Liver (tissue), 9 donors: Measurements from ENCODE around the gene USP31. TPM values are rescaled to one million over a fixed set of nuclear protein-coding genes. Genes with fewer than 3 reads are reported as not detected.

Experiments used
- DNase-seq: peaks from one replicate; pipeline ENCODE4 v3.0.0-alpha.2; 2017; ENCODE audit warnings: low spot score
- H3K27ac ChIP-seq, 2 donors: one replicate each; pipeline ENCODE4 v1.7.0; 2013; ENCODE audit warnings: inconsistent platforms in 2 of 2, low read length in 2 of 2, control low read depth in 1 of 2, low read depth in 1 of 2, mild to moderate bottlenecking in 1 of 2
- H3K27me3 ChIP-seq, 4 donors: one replicate each; pipeline versions ENCODE4 v1.6.1 to v1.7.0; 2013; ENCODE audit warnings: low read length in 3 of 4, inconsistent platforms in 1 of 4, mild to moderate bottlenecking in 1 of 4, moderate library complexity in 1 of 4; ENCODE audit not compliant: control insufficient read depth in 4 of 4, insufficient read depth in 4 of 4
- H3K36me3 ChIP-seq, 4 donors: one replicate each; pipeline versions ENCODE4 v1.6.1 to v1.7.0; 2013; ENCODE audit warnings: low read length in 3 of 4, mild to moderate bottlenecking in 3 of 4, low read depth in 1 of 4, moderate library complexity in 1 of 4; ENCODE audit not compliant: control insufficient read depth in 4 of 4, insufficient read depth in 3 of 4
- H3K4me1 ChIP-seq, 4 donors: one replicate each; pipeline versions ENCODE4 v1.6.1 to v1.7.0; 2013; ENCODE audit warnings: low read length in 3 of 4, mild to moderate bottlenecking in 3 of 4, moderate library complexity in 1 of 4; ENCODE audit not compliant: control insufficient read depth in 4 of 4, insufficient read depth in 4 of 4
- H3K4me3 ChIP-seq, 3 donors: one replicate each; pipeline versions ENCODE4 v1.6.1 to v1.7.0; 2013; ENCODE audit warnings: low read length in 3 of 3, control low read depth in 1 of 3, low read depth in 1 of 3, mild to moderate bottlenecking in 1 of 3
- H3K9ac ChIP-seq, 2 donors: one replicate each; pipeline ENCODE4 v1.7.0; 2013; ENCODE audit warnings: low read length in 2 of 2, mild to moderate bottlenecking in 2 of 2, moderate library complexity in 2 of 2, control low read depth in 1 of 2, low read depth in 1 of 2
- H3K9me3 ChIP-seq, 4 donors: one replicate each; pipeline versions ENCODE4 v1.6.1 to v1.7.0; 2013; ENCODE audit warnings: low read length in 3 of 4; ENCODE audit not compliant: control insufficient read depth in 4 of 4
- ATF3 ChIP-seq: IDR thresholded peaks from 2 replicates; pipeline ENCODE4 v1.6.1; 2016; ENCODE audit warnings: antibody characterized with exemption
- EGR1 ChIP-seq, 2 donors: IDR thresholded peaks; 2 replicates each; pipeline ENCODE4 v1.6.1; 2016 to 2018; ENCODE audit warnings: antibody characterized with exemption in 2 of 2, low read depth in 2 of 2
- FOXA1 ChIP-seq: IDR thresholded peaks from 2 replicates; pipeline ENCODE4 v1.6.1; 2016; ENCODE audit warnings: antibody characterized with exemption
- FOXA2 ChIP-seq: IDR thresholded peaks from 2 replicates; pipeline ENCODE4 v1.6.1; 2016; ENCODE audit warnings: antibody characterized with exemption
- HNF4A ChIP-seq, 2 donors: conservative IDR thresholded peaks; 2 replicates each; pipeline ENCODE4 v1.6.1; 2016; ENCODE audit warnings: antibody characterized with exemption in 2 of 2, mild to moderate bottlenecking in 2 of 2
- HNF4G ChIP-seq: IDR thresholded peaks from 2 replicates; pipeline ENCODE4 v1.6.1; 2016; ENCODE audit warnings: antibody characterized with exemption
- JUND ChIP-seq, 2 donors: IDR thresholded peaks; 2 replicates each; pipeline ENCODE4 v1.6.1; 2016; ENCODE audit warnings: antibody characterized with exemption in 2 of 2
- MAX ChIP-seq: IDR thresholded peaks from 2 replicates; pipeline ENCODE4 v1.6.1; 2016; ENCODE audit warnings: antibody characterized with exemption
- NR2F2 ChIP-seq: IDR thresholded peaks from 2 replicates; pipeline ENCODE4 v1.6.1; 2016; ENCODE audit warnings: antibody characterized with exemption
- RAD21 ChIP-seq, 2 donors: IDR thresholded peaks; 2 replicates each; pipeline ENCODE4 v1.6.1; 2016; ENCODE audit warnings: antibody characterized with exemption in 2 of 2, mild to moderate bottlenecking in 2 of 2
- REST ChIP-seq: IDR thresholded peaks from 2 replicates; pipeline ENCODE4 v1.6.1; 2016; ENCODE audit warnings: antibody characterized with exemption, mild to moderate bottlenecking
- TAF1 ChIP-seq: conservative IDR thresholded peaks from 2 replicates; pipeline ENCODE4 v1.6.1; 2016; ENCODE audit warnings: antibody characterized with exemption, mild to moderate bottlenecking
- WGBS: extraction: QIAGEN DNeasy Blood & Tissue Kit; methylation state at CpG from one replicate; pipeline ENCODE4 v1.1.7; 2013; 5-methylcytosine and 5-hydroxymethylcytosine counted together
- polyA plus RNA-seq, 2 donors: library from polyadenylated mRNA; stranded (reverse) in 1 of 2; unstranded in 1 of 2; fragments of 200-250 nt in 1 of 2; fragments of >200 nt in 1 of 2; fragmentation: Nextera tagmentation in 1 of 2; extraction: Ambion mirVana in 1 of 2; gene quantifications; one replicate each; pipeline versions ENCODE4 v1.2.1 to v1.2.3, GENCODE V29; 2013 to 2015
- total RNA-seq, 2 donors: library from RNA; depleted of rRNA; stranded (reverse); fragments of >200 nt; gene quantifications; one replicate each; pipeline ENCODE4 v1.2.3, GENCODE V29; 2014
- donor health status: healthy.
- donor health status: healthy.
- donor health status: healthy.
- donor health status: healthy.
- donor health status: healthy.

Gene USP31
- total and polyA plus RNA-seq, 4 donors = 2.4 to 16.4 (median 3.8) TPM

- TF ChIP-seq EGR1 (IDR thresholded peaks at IDR 0.05; ENCODE audit: low read depth in 2 of 2) (no peak), HNF4A (conservative IDR thresholded peaks at IDR 0.05) (no peak), MAX (no peak)
These were observed 38.9 kb downstream of the USP31 start (continued) for GRCh38 chr16:23110257-23110899.

- Histone ChIP-seq H3K4me1 (peaks cover 2 to 27% (median 12%) of the 10 kb centered on the region in 4 donors), H3K4me3 (no peak overlapping the region), H3K9ac (no peak overlapping the region), H3K27me3 (no peaks in the 10 kb centered on the region), H3K9me3 (no peaks in the 10 kb centered on the region), H3K36me3 (no peaks in the 10 kb centered on the region), H3K27ac (no peak overlapping the region)
- WGBS = 89% methylated on average over 5 of the region's 5 CpGs
- no peak for DNase-seq
- TF ChIP-seq FOXA1 (no peak), JUND (IDR thresholded peaks at IDR 0.05) (no peak), MAX (no peak), EGR1 (IDR thresholded peaks at IDR 0.05; ENCODE audit: low read depth in 2 of 2) (no peak), RAD21 (IDR thresholded peaks at IDR 0.05) (no peak), HNF4G (no peak), FOXA2 (no peak), NR2F2 (no peak), ATF3 (no peak), REST (no peak)
These were observed 41.3 kb downstream of the USP31 start for GRCh38 chr16:23107936-23108335.

- H3K27me3 ChIP-seq = no peaks in the 10 kb centered on the region
- no peak overlapping the region for H3K27ac ChIP-seq
- peaks cover 2 to 27% (median 12%) of the 10 kb centered on the region in 4 donors for H3K4me1 ChIP-seq
- H3K9me3 ChIP-seq = no peaks in the 10 kb centered on the region
- H3K9ac ChIP-seq = no peak overlapping the region
- no peaks in the 10 kb centered on the region for H3K36me3 ChIP-seq
- TF ChIP-seq MAX = no peak
- TF ChIP-seq ATF3 = no peak
- TF ChIP-seq HNF4G = no peak
- no peak for TF ChIP-seq TAF1
- H3K4me3 ChIP-seq = no peak overlapping the region
- 100% methylated on average over 2 of the region's 2 CpGs for WGBS
- DNase-seq = no peak
These were observed 42.1 kb downstream of the USP31 start for GRCh38 chr16:23107117-23107516.
